NCI-H2107 treated with DMSO at 0.1 percent for 48 hours (cell line): ENCODE results near the gene SH3BP4.

Source experiments
- DNase-seq: peaks from one replicate; lab custom pipeline; 2025; ENCODE audit not compliant: unreplicated experiment; lab: John Stamatoyannopoulos, UW

The SH3BP4 gene

GRCh38 chr2:234996069-234996940, 44.5 kb downstream of the SH3BP4 start:
- DNase-seq: no peak

GRCh38 chr2:234996941-234997270, 45.1 kb downstream of the SH3BP4 start:
- DNase-seq: no peak

- no peak for DNase-seq
Observed at GRCh38 chr2:234997389-234997788, 45.6 kb downstream of the SH3BP4 start.

- no peak for DNase-seq
Observed at GRCh38 chr2:234998404-234999211, 46.8 kb downstream of the SH3BP4 start.

GRCh38 chr2:234999740-235000425, 48.1 kb downstream of the SH3BP4 start:
- DNase-seq: no peak

GRCh38 chr2:235000426-235001236, 48.8 kb downstream of the SH3BP4 start:
- DNase-seq: no peak

GRCh38 chr2:235001237-235002133, 49.7 kb downstream of the SH3BP4 start:
- no peak for DNase-seq

- DNase-seq: no peak
Observed at GRCh38 chr2:235002198-235003095, 50.6 kb downstream of the SH3BP4 start.

GRCh38 chr2:235003096-235003775, 51.4 kb downstream of the SH3BP4 start:
- no peak for DNase-seq

- DNase-seq: no peak
Observed at GRCh38 chr2:235004329-235004903, 52.6 kb downstream of the SH3BP4 start.

- no peak for DNase-seq
Observed at GRCh38 chr2:235005023-235005422, 53.2 kb downstream of the SH3BP4 start.

- peak; percentile 24 for DNase-seq
Observed at GRCh38 chr2:235005603-235006259, 53.9 kb downstream of the SH3BP4 start.

- no peak for DNase-seq
Observed at GRCh38 chr2:235006461-235006860, 54.6 kb downstream of the SH3BP4 start.

- no peak for DNase-seq
Observed at GRCh38 chr2:235006986-235007385, 55.2 kb downstream of the SH3BP4 start.

GRCh38 chr2:235007664-235008457, 56.0 kb downstream of the SH3BP4 start:
- no peak for DNase-seq

- DNase-seq: no peak
Observed at GRCh38 chr2:235008584-235009044, 56.8 kb downstream of the SH3BP4 start.
